IPS-NIHi11 (cell line): ENCODE measurements around the gene FHIT.
A peak's percentile ranks its signal among the peaks of the same experiment; 100 is the strongest.
"Not testable (repeated sequence)": the region's sequence is repeated elsewhere in the genome, so short reads cannot be mapped to it uniquely, and the experiment has no call there.

Experiments
- DNase-seq: peaks from one replicate; pipeline ENCODE4 v3.0.0; 2012; ENCODE audit warnings: mixed read lengths, low spot score

FHIT gene

DNA sequence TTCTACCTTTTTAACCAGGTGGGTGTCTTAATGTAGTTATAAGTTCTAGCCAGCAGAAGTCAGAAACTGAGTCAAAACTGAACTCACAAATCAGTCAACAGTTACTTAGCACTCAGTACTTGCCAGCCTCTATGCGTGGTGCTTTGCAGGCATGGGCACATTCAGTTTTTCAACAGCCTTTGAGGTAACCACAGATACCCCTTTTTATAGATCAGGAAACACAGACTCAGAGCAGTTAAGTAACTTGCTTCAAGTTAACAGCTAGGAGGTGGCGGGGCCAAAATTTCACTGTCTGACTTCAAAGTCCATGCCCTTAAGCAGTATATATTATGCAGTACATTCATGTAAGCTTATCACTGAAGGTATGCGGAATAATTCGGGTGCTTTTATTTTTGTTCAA lies 139.4 kb downstream of the FHIT start:
- DNase-seq, result no peak

DNA sequence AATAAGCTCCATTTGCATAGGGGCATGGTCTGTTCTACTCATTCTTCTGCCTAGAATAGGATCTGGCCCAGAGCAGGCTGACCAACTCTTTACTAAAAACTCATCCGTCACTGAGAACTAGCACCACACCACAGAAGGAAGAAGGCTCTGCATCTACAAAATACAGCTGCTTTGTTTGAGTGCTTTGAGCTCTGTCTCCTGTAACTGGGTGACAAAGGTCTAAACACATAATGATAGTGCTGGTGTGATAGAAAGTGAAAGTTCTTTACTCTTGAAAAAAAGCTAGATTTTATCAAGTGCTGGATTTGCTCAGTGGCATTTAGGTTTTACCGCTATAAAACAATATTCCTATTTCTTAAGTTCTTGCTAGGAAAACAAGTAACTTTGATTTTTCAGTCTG lies 140.7 kb downstream of the FHIT start:
- DNase-seq, result no peak

- no peak for DNase-seq
These were observed 142.8 kb downstream of the FHIT start for GRCh38 chr3:61108247-61109019.

DNA sequence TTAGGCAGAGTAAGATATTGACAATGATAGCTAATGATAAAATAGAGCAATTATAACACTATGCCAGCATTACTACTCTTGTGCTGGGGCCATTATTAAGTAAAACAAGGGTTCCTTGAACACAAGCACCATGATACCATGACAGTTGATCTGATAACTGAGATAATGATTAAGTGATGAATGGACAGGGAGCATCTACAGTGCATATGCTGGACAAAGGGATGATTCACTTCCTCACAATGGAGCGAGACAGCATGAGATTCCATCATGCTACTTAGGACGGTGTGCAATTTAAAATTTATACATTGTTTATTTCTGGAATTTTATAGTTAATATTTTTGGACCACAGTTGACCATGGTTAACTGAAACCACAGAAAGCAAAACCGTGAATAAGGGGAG lies 156.6 kb downstream of the FHIT start:
- DNase-seq, result no peak

- DNase-seq, result no peak
These were observed 157.9 kb downstream of the FHIT start for GRCh38 chr3:61093364-61093763.

DNA sequence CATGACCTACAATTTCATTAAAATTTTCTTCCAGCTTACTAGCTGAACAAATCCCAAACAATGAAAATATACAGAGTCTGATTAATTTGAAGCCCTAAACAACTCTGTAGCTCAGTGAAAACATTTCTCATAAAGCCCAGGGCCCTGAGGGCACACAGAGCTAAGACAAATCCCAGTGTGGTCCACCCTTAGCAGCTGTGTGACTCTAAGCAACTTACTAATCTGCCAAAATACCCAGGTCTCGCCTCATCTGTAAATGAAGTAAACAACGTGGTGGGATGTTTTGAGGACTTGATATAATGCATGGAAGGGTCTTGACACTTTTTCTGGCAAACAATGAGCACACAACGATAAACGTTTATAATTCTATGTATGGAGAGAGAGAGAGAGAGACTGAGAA lies 158.4 kb downstream of the FHIT start:
- DNase-seq, result no peak

- DNase-seq, result no peak
These were observed 160.7 kb downstream of the FHIT start for GRCh38 chr3:61090389-61091169.

DNA sequence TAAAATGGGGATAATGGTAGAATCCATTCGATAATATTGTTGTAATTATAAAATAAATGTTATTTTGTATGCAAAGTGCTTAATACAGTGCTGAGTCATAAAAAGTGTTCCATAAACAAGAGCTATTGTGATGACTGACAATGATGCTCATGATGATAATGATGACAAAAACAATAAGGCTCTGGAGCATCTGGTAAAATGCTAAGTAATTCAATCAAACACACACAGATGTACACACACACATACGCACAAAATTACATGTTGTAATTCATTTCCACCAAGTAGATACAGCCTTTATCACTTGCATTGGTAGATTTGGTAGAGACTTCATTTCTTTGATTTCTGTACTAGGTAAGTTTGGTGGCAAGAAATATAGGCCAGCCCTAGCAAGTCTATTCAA lies 163.8 kb downstream of the FHIT start:
- DNase-seq, result no peak

DNA sequence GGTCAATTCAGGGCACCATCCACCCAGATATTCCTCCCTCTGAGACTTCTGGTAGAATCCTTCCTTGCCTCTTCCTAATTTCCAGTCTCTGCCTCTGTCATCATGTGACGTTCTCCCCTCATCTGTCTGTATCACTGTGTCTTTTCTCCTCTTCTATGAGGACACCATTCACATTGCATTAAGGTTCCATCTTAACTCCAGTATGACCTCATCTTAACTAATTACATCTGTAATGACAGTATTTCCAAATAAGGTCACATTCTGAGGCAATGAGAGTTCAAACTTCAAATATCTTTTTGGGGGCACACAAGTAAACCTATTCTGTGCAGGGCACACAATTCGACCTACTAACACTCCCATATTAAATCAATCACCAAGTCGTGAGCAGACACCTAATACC lies 169.7 kb downstream of the FHIT start:
- no peak for DNase-seq

GRCh38 chr3:61080737-61081445 lies 170.4 kb downstream of the FHIT start:
- DNase-seq, result peak; percentile 14

DNA sequence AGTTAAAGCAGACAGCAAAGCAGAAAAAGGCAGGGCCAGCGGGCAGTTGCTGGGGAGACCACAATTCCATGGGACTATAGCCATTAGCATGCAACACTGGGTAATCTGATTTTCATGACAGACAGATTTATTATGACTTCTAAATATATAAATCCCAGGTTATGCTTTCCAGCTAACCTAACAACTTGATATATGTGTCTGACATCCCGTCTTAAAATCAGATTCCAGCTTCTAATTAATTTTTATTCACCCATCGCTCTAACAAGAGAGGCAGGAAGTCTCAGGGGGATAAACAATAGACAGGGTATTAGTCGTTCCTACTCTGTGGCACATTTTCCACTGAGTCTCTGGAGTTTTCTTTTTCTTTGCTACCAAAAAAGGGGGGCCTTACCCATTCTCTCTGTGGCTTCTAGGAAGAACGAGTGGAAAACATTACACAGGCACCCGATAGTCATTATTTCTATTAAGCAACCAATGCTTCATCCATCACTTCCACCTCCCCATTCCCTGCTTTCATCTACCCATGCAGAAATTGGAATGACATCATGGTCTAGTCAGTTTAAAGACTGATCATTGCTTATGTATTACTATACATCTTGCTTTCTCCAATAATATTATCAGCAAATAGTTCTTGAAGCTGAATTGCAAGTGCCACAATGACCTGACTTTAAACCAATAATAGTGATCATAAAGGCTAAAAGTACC lies 173.1 kb downstream of the FHIT start:
- DNase-seq, result no peak

- DNase-seq, result no peak
These were observed 173.7 kb downstream of the FHIT start for GRCh38 chr3:61077551-61077950.

GRCh38 chr3:61074783-61075182 lies 176.5 kb downstream of the FHIT start:
- DNase-seq, result no peak

DNA sequence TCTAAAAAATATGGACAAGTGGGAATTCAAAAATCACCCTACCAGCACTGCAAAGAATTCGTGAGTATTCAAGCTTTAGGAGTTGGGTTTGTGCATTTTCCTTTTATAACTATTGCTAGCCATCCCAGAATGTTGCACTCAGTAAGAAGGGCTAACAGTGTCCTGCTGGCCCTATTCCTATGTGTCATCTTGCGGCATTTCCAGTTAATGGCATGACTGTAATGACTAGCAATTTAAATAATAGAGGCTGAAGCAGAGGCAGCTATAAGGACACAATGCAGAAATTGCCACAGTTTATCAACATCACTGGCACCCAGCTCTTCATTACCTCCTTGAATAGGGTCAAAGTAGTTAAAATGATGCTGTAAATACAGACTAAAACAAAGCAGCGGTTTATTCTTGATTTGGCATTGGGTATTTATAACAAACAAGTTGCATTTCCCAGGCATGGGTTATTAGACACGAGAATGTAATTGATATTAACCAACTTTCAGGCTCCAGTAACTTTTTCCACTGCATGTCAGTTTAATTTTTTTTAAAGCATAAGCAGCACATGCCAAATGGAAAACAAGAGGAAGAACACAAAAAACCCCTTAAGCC lies 177.6 kb downstream of the FHIT start:
- no peak for DNase-seq

- DNase-seq, result no peak
These were observed 183.2 kb downstream of the FHIT start for GRCh38 chr3:61068084-61068483.

GRCh38 chr3:61066800-61067199 lies 184.5 kb downstream of the FHIT start:
- no peak for DNase-seq

- DNase-seq, result not testable (repeated sequence)
These were observed 185.0 kb downstream of the FHIT start for GRCh38 chr3:61066222-61066621.

DNA sequence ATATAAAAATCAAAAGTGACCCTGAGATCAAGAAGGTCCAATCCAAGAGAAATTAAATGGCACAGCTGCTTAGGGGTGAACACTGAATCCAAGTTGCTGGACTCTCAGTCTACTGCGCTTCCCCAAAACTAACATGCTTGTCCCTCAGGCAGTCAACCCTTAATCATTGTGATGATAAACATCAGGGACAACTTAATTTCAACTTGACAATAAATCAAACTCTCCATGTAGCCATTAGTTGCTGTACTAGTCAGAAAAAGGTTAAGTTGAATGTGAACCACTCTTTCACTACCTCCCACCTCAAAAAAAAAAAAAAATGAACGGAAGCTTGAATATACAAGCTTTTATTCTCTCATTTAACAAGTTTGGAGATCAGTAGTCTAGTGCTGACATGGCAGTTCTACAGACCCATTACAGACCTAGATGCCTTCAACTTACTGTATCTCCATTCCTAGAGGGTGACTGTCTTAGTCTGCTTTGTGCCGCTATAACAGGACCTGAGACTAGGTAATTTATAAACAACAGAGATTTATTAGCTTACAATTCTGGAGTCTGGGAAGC lies 185.7 kb downstream of the FHIT start:
- DNase-seq, result no peak

DNA sequence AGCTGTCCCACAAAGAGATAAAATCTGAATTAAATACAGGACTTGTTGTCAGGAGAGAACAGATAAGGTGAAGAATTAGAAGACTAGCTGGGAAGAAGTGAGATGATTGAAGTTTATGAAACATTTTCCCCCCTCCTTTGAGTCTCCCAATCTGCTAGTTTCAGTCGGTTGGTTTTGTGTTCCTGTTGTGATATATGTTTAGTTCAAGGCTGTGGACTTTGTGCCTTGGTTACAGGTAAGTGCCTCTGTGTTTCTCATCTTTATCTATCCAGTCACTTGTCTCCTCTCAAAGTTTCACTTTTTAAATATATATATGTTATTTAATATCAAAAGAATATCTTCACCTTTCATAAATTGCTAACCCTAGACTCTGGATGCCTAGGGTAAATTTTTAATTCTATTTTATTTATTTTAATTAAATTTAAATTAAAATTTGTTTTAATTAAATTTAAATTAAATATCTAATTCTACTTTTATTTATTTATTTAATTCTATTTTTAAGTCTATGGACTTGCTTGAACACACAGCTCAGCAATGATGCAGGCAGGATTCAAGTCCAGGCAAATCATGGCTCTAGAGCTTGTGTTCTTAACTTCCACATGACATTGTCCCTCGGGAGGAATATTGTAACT lies 190.0 kb downstream of the FHIT start:
- DNase-seq, result no peak

GRCh38 chr3:61060411-61060861 lies 190.8 kb downstream of the FHIT start:
- no peak for DNase-seq

GRCh38 chr3:61058836-61059235 lies 192.4 kb downstream of the FHIT start:
- DNase-seq, result no peak
